ENCODE results near the gene PKIB.

DNA sequence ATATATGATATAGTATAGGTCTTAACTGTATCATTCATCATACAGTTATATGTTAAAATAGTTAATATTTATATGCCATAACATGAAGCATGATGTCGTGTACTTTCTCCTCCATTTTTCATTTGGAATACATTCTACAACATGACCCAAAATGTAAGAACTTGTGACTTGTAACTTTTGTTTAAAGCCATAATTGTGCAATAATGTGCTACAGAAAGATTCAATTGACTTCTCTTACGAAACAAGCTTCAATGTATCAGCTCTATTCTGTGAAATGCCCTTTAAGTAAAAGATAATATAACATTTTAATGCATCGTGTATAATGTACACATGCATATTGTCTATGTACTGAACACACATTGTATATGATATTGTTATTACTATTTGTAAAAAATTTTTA lies 92.6 kb downstream of the PKIB start:
- TF ChIP-seq EZH2 (IDR thresholded peaks at IDR 0.05; ENCODE audit: low read length, unreplicated experiment): no peak
- no peak for TF ChIP-seq CTCF (conservative IDR thresholded peaks at IDR 0.05; ENCODE audit: low read depth, low read length)
